ENCODE data around the gene FAHD2B. TPM values are rescaled to one million over a fixed set of nuclear protein-coding genes. Genes with fewer than 3 reads are reported as not detected.
"Not testable (repeated sequence)": the region's sequence is repeated elsewhere in the genome, so short reads cannot be mapped to it uniquely, and the experiment has no call there.

The FAHD2B gene
- total RNA-seq (1 to 10 TPM; 1.5 to 4.1 TPM), polyA plus RNA-seq (1 to 10 TPM; 1.2 to 2.9 TPM)

DNA sequence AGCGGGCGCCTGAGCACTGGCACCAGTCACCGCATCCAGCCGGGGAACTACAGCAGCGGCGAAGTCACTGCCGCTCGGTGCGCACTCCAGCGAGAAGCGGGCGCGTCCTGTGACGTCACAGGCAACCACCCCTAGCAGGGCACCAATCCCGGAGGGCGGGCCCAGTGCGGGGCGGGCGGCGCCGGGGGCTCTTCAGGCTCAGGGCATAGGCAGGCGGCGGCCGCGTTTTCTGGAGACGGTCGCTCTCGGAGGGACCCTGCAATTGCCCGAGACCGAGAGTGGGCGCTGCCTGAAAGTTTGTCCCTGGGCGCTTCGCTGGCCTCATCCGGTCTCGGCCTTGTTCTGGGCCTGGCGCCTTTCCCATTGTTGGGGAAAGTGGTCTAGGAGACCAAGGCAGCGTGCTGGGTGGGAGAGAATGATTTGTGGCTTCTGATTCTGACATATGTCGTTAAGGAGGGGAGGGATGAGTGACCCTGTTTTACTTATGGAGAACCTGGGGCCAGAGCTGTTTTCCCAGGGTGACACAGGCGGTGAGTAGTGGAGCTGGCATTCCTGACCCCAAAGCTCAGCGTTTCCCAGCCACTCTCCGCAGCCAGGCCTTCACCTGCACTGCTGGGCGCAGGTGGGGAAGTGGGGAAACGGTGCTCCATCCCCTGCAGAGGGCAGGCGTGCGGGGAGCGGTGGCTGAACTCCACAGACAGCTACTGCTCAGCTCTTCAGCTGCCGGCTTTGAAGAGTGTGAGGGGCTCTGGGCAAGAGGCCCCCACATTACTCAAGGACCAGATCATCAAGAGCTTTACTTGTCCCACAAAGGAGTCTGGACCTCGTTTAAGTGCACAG is at the start of gene FAHD2B:
FAHD2B (minus strand) TSS at position 111 of the 840 bp plus-strand sequence. CDS start 3,176 bp downstream, outside the sequence.
- not testable (repeated sequence) for H3K27me3 ChIP-seq (ENCODE audit: control insufficient read depth in 4 of 4, insufficient read depth in 4 of 4, low read length in 3 of 4); H3K9ac ChIP-seq (ENCODE audit: low read depth in 1 of 2, low read length in 2 of 2); H3K27ac ChIP-seq (ENCODE audit: low read depth in 1 of 2, low read length in 2 of 2); H3K36me3 ChIP-seq (ENCODE audit: control insufficient read depth in 4 of 4, insufficient read depth in 3 of 4, low read depth in 1 of 4, low read length in 3 of 4); H3K9me3 ChIP-seq (ENCODE audit: control insufficient read depth in 4 of 4, low read length in 3 of 4); H3K4me3 ChIP-seq (ENCODE audit: low read depth in 1 of 3, low read length in 3 of 3); H3K4me1 ChIP-seq (ENCODE audit: control insufficient read depth in 4 of 4, insufficient read depth in 4 of 4, low read length in 3 of 4)
- 15% methylated on average over 43 of the region's 48 CpGs for WGBS
- DNase-seq (ENCODE audit: low spot score) = peak; percentile 76

GRCh38 chr2:97144016-97144415 is 49.3 kb upstream of the FAHD2B start:
- H3K36me3 ChIP-seq (ENCODE audit: control insufficient read depth in 4 of 4, insufficient read depth in 3 of 4, low read depth in 1 of 4, low read length in 3 of 4); H3K9ac ChIP-seq (ENCODE audit: low read depth in 1 of 2, low read length in 2 of 2); H3K4me1 ChIP-seq (ENCODE audit: control insufficient read depth in 4 of 4, insufficient read depth in 4 of 4, low read length in 3 of 4); H3K27ac ChIP-seq (ENCODE audit: low read depth in 1 of 2, low read length in 2 of 2); H3K9me3 ChIP-seq (ENCODE audit: control insufficient read depth in 4 of 4, low read length in 3 of 4); H3K4me3 ChIP-seq (ENCODE audit: low read depth in 1 of 3, low read length in 3 of 3); H3K27me3 ChIP-seq (ENCODE audit: control insufficient read depth in 4 of 4, insufficient read depth in 4 of 4, low read length in 3 of 4); DNase-seq (ENCODE audit: low spot score): not testable (repeated sequence)
- 75% methylated on average over 3 of the region's 3 CpGs for WGBS

- not testable (repeated sequence) for H3K9ac ChIP-seq (ENCODE audit: low read depth in 1 of 2, low read length in 2 of 2)
These were observed 34.4 kb upstream of the FAHD2B start for GRCh38 chr2:97129090-97129489.

GRCh38 chr2:97113882-97114255 is 19.2 kb upstream of the FAHD2B start:
- Histone ChIP-seq H3K9ac (ENCODE audit: low read depth in 1 of 2, low read length in 2 of 2) (peak overlapping the region; percentile 54 to 81), H3K4me3 (ENCODE audit: low read depth in 1 of 3, low read length in 3 of 3) (peak overlapping the region; percentile 56 to 85 (median 66)), H3K27ac (ENCODE audit: low read depth in 1 of 2, low read length in 2 of 2) (peak overlapping the region; percentile 60 to 63)
- WGBS = under 1% methylated on average over 16 of the region's 18 CpGs
- not testable (repeated sequence) for H3K36me3 ChIP-seq (ENCODE audit: control insufficient read depth in 4 of 4, insufficient read depth in 3 of 4, low read depth in 1 of 4, low read length in 3 of 4); H3K9me3 ChIP-seq (ENCODE audit: control insufficient read depth in 4 of 4, low read length in 3 of 4); H3K27me3 ChIP-seq (ENCODE audit: control insufficient read depth in 4 of 4, insufficient read depth in 4 of 4, low read length in 3 of 4); DNase-seq (ENCODE audit: low spot score); H3K4me1 ChIP-seq (ENCODE audit: control insufficient read depth in 4 of 4, insufficient read depth in 4 of 4, low read length in 3 of 4)

More at GRCh38 chr2:97129090-97129489, 34.4 kb upstream of the FAHD2B start:
- H3K9me3 ChIP-seq (ENCODE audit: control insufficient read depth in 4 of 4, low read length in 3 of 4); DNase-seq (ENCODE audit: low spot score); H3K4me1 ChIP-seq (ENCODE audit: control insufficient read depth in 4 of 4, insufficient read depth in 4 of 4, low read length in 3 of 4); H3K27me3 ChIP-seq (ENCODE audit: control insufficient read depth in 4 of 4, insufficient read depth in 4 of 4, low read length in 3 of 4); H3K27ac ChIP-seq (ENCODE audit: low read depth in 1 of 2, low read length in 2 of 2); H3K36me3 ChIP-seq (ENCODE audit: control insufficient read depth in 4 of 4, insufficient read depth in 3 of 4, low read depth in 1 of 4, low read length in 3 of 4); H3K4me3 ChIP-seq (ENCODE audit: low read depth in 1 of 3, low read length in 3 of 3): not testable (repeated sequence)
- WGBS = 94% methylated on average over 2 of the region's 2 CpGs

- TF ChIP-seq, protein P1, sequence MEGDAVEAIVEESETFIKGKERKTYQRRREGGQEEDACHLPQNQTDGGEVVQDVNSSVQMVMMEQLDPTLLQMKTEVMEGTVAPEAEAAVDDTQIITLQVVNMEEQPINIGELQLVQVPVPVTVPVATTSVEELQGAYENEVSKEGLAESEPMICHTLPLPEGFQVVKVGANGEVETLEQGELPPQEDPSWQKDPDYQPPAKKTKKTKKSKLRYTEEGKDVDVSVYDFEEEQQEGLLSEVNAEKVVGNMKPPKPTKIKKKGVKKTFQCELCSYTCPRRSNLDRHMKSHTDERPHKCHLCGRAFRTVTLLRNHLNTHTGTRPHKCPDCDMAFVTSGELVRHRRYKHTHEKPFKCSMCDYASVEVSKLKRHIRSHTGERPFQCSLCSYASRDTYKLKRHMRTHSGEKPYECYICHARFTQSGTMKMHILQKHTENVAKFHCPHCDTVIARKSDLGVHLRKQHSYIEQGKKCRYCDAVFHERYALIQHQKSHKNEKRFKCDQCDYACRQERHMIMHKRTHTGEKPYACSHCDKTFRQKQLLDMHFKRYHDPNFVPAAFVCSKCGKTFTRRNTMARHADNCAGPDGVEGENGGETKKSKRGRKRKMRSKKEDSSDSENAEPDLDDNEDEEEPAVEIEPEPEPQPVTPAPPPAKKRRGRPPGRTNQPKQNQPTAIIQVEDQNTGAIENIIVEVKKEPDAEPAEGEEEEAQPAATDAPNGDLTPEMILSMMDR (IDR thresholded peaks at IDR 0.05; ENCODE audit: low read depth, low read length, missing input control) = peak; percentile 29
- not testable (repeated sequence) for H3K4me1 ChIP-seq (ENCODE audit: control insufficient read depth in 4 of 4, insufficient read depth in 4 of 4, low read length in 3 of 4); H3K27me3 ChIP-seq (ENCODE audit: control insufficient read depth in 4 of 4, insufficient read depth in 4 of 4, low read length in 3 of 4); H3K36me3 ChIP-seq (ENCODE audit: control insufficient read depth in 4 of 4, insufficient read depth in 3 of 4, low read depth in 1 of 4, low read length in 3 of 4); H3K9me3 ChIP-seq (ENCODE audit: control insufficient read depth in 4 of 4, low read length in 3 of 4)
- Histone ChIP-seq H3K4me3 (ENCODE audit: low read depth in 1 of 3, low read length in 3 of 3) (peak within 1 kb of the TSS; percentile 56 to 85 (median 66)), H3K27ac (ENCODE audit: low read depth in 1 of 2, low read length in 2 of 2) (peak within 1 kb of the TSS; percentile 63 to 79), H3K9ac (ENCODE audit: low read depth in 1 of 2, low read length in 2 of 2) (peak within 1 kb of the TSS; percentile 68 to 81)
- peak; percentile 77 for DNase-seq (ENCODE audit: low spot score)
- under 1% methylated on average over 58 of the region's 74 CpGs for WGBS
These were observed 18.6 kb upstream of the FAHD2B start, which contains the start of gene ANKRD36 for GRCh38 chr2:97113050-97113881. Gene ANKRD36 (plus strand): TSS chr2:97113153. CDS start chr2:97113740, 587 bp downstream.

Measured in liver (tissue), 9 donors.